HCT116 (cell line): ENCODE results near the gene S100A3. TPM values are rescaled to one million over a fixed set of nuclear protein-coding genes. Genes with fewer than 3 reads are reported as not detected.

Source experiments
- ATAC-seq: fragments of 200-7000 bp; cut with Tn5 transposase; 2 replicates; pipeline ENCODE4 v1.9.1; 2020; ENCODE audit warnings: mild to moderate bottlenecking, moderate library complexity
- BruUV-seq: library from RNA; stranded (reverse); fragments of 400-500 nt; replicated peaks from 2 replicates; lab custom pipeline; 2021; lab: Mats Ljungman, UMichigan
- CTCF ChIA-PET: fragments of 300-600 bp; sonication (Branson Sonifier 250); formaldehyde crosslinking; loops from one replicate; lab custom pipeline; 2021; ENCODE audit warnings: antibody characterized with exemption; lab: Charles Lee
- POLR2A ChIA-PET: fragments of 300-600, 350-600 bp; sonication (Branson Sonifier 250); formaldehyde crosslinking; loops from one replicate; lab custom pipeline; 2021; ENCODE audit warnings: antibody characterized with exemption; lab: Charles Lee
- RAD21 ChIA-PET, 2 experiments: fragments of 300-600 bp; sonication (Branson Sonifier 250); formaldehyde crosslinking; loops; one replicate each; lab custom pipeline; 2023; ENCODE audit warnings: low total read pairs in 2 of 2; ENCODE audit not compliant: uncharacterized antibody in 2 of 2, unreplicated experiment in 2 of 2, low non-redundant PET in 1 of 2; lab: Charles Lee
- DNase-seq: peaks from one replicate; pipeline ENCODE4 v3.0.0-alpha.2; 2010; ENCODE audit warnings: low read depth, low spot score
- H2AFZ ChIP-seq: fragments of 200-600 bp; shearing (Covaris generic), sonication (generic); 2 replicates; pipeline ENCODE4 v1.6.1; 2017; ENCODE audit warnings: low read depth, mixed run types, mixed read lengths, antibody characterized with exemption, low read length; ENCODE audit not compliant: poor library complexity, severe bottlenecking
- H3K27ac ChIP-seq: 2 replicates; pipeline ENCODE4 v1.5.1; 2012; ENCODE audit warnings: low read depth, low read length
- H3K27me3 ChIP-seq: fragments of 200-600 bp; sonication (generic); 2 replicates; pipeline ENCODE4 v1.6.1; 2016; ENCODE audit warnings: mixed run types, low read length, mixed read lengths; ENCODE audit not compliant: insufficient read depth
- H3K36me3 ChIP-seq, 2 experiments: fragments of 200-500 bp in 1 of 2; fragments of 200-600 bp in 1 of 2; sonication (Bioruptor generic) in 1 of 2; sonication (generic) in 1 of 2; 2 replicates each; pipeline versions ENCODE4 v1.5.1 to v1.6.1; 2014 to 2016; ENCODE audit warnings: low read length in 2 of 2, inconsistent platforms in 1 of 2, mixed read lengths in 1 of 2, mixed run types in 1 of 2; ENCODE audit not compliant: insufficient read depth in 2 of 2, control insufficient read depth in 1 of 2
- H3K4me1 ChIP-seq, 2 experiments: fragments of 200-600 bp in 1 of 2; sonication (generic) in 1 of 2; 2 replicates each; pipeline versions ENCODE4 v1.5.1 to v1.6.1; 2012 to 2017; ENCODE audit warnings: low read length in 2 of 2, inconsistent platforms in 1 of 2, mild to moderate bottlenecking in 1 of 2, mixed read lengths in 1 of 2, mixed run types in 1 of 2, moderate library complexity in 1 of 2; ENCODE audit not compliant: insufficient read depth in 2 of 2, control insufficient read depth in 1 of 2
- H3K4me2 ChIP-seq: fragments of 200-600 bp; sonication (generic); 2 replicates; pipeline ENCODE4 v1.6.1; 2017; ENCODE audit warnings: mixed run types, low read length, mixed read lengths
- H3K4me3 ChIP-seq, 2 experiments: fragments of 200-600 bp in 1 of 2; sonication (generic) in 1 of 2; replicated peaks in 1 of 2; 2 replicates each; pipeline ENCODE4 v1.5.1; 2011 to 2016; ENCODE audit warnings: low read length in 2 of 2, control low read depth in 1 of 2, low read depth in 1 of 2, mild to moderate bottlenecking in 1 of 2, mixed read lengths in 1 of 2, mixed run types in 1 of 2
- H3K79me2 ChIP-seq: fragments of 200-600 bp; sonication (generic); 2 replicates; pipeline ENCODE4 v1.6.1; 2017; ENCODE audit warnings: mild to moderate bottlenecking, mixed run types, low read length, moderate library complexity, mixed read lengths; ENCODE audit not compliant: insufficient read depth
- H3K9ac ChIP-seq: fragments of 200-600 bp; sonication (generic); 2 replicates; pipeline ENCODE4 v1.6.1; 2016; ENCODE audit warnings: low read length, mixed read lengths
- H3K9me2 ChIP-seq: fragments of 200-600 bp; sonication (generic), shearing (Covaris generic); 2 replicates; pipeline ENCODE4 v1.6.1; 2017; ENCODE audit warnings: mixed run types, mild to moderate bottlenecking, moderate library complexity; ENCODE audit not compliant: insufficient read depth
- H3K9me3 ChIP-seq, 2 experiments: fragments of 200-500 bp in 1 of 2; fragments of 200-600 bp in 1 of 2; sonication (Bioruptor generic) in 1 of 2; sonication (generic) in 1 of 2; 2 replicates each; pipeline ENCODE4 v1.6.1; 2014 to 2017; ENCODE audit warnings: low read length in 2 of 2, mixed read lengths in 2 of 2, inconsistent platforms in 1 of 2, low read depth in 1 of 2, mild to moderate bottlenecking in 1 of 2, mixed run types in 1 of 2, moderate library complexity in 1 of 2; ENCODE audit not compliant: control insufficient read depth in 1 of 2, insufficient read depth in 1 of 2
- H4K20me1 ChIP-seq: fragments of 200-600 bp; sonication (generic), shearing (Covaris generic); 2 replicates; pipeline ENCODE4 v1.6.1; 2017; ENCODE audit warnings: mixed run types, mild to moderate bottlenecking, moderate library complexity; ENCODE audit not compliant: insufficient read depth
- EZH2 ChIP-seq: fragments of 200-600 bp; sonication (generic); IDR thresholded peaks from 2 replicates; pipeline ENCODE4 v1.6.1; 2017; ENCODE audit warnings: antibody characterized with exemption, mixed run types
- POLR2A ChIP-seq: IDR thresholded peaks from 2 replicates; pipeline ENCODE4 v1.7.0; 2011; ENCODE audit warnings: borderline replicate concordance; ENCODE audit not compliant: insufficient read depth, insufficient read length; ENCODE audit errors: extremely low read depth
- POLR2AphosphoS5 ChIP-seq: IDR thresholded peaks from 2 replicates; pipeline ENCODE4 v1.6.1; 2011; ENCODE audit warnings: mild to moderate bottlenecking, low read depth, low read length, moderate library complexity
- SIN3A ChIP-seq: IDR thresholded peaks from 2 replicates; pipeline ENCODE4 v1.6.1; 2012; ENCODE audit warnings: low read depth
- SP1 ChIP-seq: IDR thresholded peaks from 2 replicates; pipeline ENCODE4 v1.6.1; 2012; ENCODE audit warnings: low read depth
- SRF ChIP-seq: IDR thresholded peaks from 2 replicates; pipeline ENCODE4 v1.6.1; 2012; ENCODE audit warnings: low read depth
- YY1 ChIP-seq: IDR thresholded peaks from 2 replicates; pipeline ENCODE4 v1.6.1; 2011; ENCODE audit warnings: low read length, low read depth, moderate library complexity, mild to moderate bottlenecking; ENCODE audit not compliant: insufficient replicate concordance; ENCODE audit errors: extremely low read depth
- ZFX ChIP-seq: fragments of 450-650 bp; IDR thresholded peaks from 2 replicates; pipeline ENCODE4 v1.6.1; 2017
- ZNF274 ChIP-seq: fragments of 200-500 bp; sonication (Bioruptor generic); IDR thresholded peaks from 2 replicates; pipeline ENCODE4 v1.6.1; 2014; ENCODE audit warnings: mild to moderate bottlenecking, low read depth, low read length, inconsistent platforms
- intact Hi-C: fragments of 100-400 bp; cut with micrococcal nuclease; formaldehyde crosslinking; loops from 2 replicates; pipeline ENCODE4 v1.10.0; 2022
- total RNA-seq: library from RNA; stranded (reverse); gene quantifications from one replicate; pipeline ENCODE4 v1.2.1, GENCODE V29; 2021; ENCODE audit not compliant: unreplicated experiment
- TF ChIP-seq, protein P1 (sequence below): IDR thresholded peaks from 2 replicates; pipeline ENCODE4 v1.6.1; 2012
- TF ChIP-seq, protein P2 (sequence below): IDR thresholded peaks from 2 replicates; pipeline ENCODE4 v1.6.1; 2012; ENCODE audit warnings: low read depth
- TF ChIP-seq, protein P3 (sequence below): IDR thresholded peaks from 2 replicates; pipeline ENCODE4 v1.6.1; 2012
- TF ChIP-seq, protein P4 (sequence below), 3 experiments: fragments of 200-600 bp in 1 of 3; sonication (generic) in 1 of 3; IDR thresholded peaks in 2 of 3; conservative IDR thresholded peaks in 1 of 3; 2 replicates each; pipeline ENCODE4 v1.5.1; 2012 to 2017; ENCODE audit warnings: low read depth in 2 of 3, low read length in 2 of 3, antibody characterized with exemption in 1 of 3, borderline replicate concordance in 1 of 3, control low read depth in 1 of 3, mild to moderate bottlenecking in 1 of 3, mixed read lengths in 1 of 3, mixed run types in 1 of 3, moderate library complexity in 1 of 3; ENCODE audit not compliant: insufficient read depth in 1 of 3
- TF ChIP-seq, protein P5 (sequence below): IDR thresholded peaks from 2 replicates; pipeline ENCODE4 v1.6.1; 2011; ENCODE audit warnings: mild to moderate bottlenecking, low read length, moderate library complexity; ENCODE audit not compliant: insufficient replicate concordance; ENCODE audit errors: extremely low read depth

Gene S100A3
- total RNA-seq, 1 experiment from 2014 or later = 4.2 TPM

DNA sequence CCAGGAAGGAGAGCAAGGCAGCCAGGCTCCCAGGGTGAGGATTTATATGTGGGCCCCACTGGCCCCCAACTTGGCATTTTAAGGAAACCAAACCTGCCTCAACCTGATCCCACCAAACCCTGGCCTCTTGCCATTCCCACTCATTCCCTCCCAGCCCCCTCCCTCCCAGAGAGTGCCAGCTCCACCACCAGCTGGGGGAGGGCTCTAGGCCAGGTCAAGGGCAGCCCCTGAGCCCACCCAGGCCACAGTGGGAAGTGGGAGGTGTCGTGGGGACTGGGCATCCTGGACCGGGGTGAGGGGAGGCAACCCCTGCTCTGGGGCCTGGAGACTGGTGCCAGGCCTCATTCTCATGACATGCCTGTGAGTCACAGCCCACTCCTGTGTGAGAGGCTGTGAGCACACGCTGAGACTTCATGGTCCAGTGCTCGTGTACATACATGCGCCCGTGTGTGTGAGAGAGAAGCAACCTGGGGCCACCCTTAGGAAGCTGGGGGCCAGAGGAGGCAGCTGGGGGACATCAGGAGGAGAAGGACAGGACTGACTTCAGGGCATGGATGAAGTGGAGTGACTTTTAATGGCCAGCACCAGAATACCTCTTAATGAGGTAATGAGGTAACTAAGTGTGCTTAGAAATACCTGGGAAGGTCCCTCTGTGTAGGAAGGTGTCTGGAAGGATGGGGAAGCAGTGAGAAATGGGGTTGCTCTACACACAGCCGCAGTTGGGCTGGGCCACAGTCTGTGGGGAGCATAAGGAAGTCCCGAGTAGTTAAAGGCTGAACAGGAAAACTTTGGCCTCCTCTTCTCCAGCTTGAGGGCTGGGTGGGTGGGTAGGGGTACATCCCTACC, 16.7 kb upstream of the S100A3 start, which contains the start of gene S100A2:
S100A2 (minus strand) TSS at position 316 of the 846 bp plus-strand sequence. CDS start 1,967 bp downstream, outside the sequence.
- Histone ChIP-seq H3K9me2 (no peaks in the 10 kb centered on the region), H3K36me3 (no peaks in the 10 kb centered on the region), H3K27me3 (no peaks in the 10 kb centered on the region), H3K4me1 (peaks cover 63 to 84% of the 10 kb centered on the region in 2 experiments), H3K9ac (peak within 1 kb of the TSS; percentile 80), H3K4me3 (peak within 1 kb of the TSS; percentile 23 to 41), H3K9me3 (no peaks in the 10 kb centered on the region), H4K20me1 (no peaks in the 10 kb centered on the region), H3K4me2 (peak within 1 kb of the TSS; percentile 77), H3K79me2 (no peaks in the 10 kb centered on the region), H3K27ac (peak within 1 kb of the TSS; percentile 100), H2AFZ (no peak within 1 kb of the TSS)
- ChIA-PET CTCF (interaction anchor here (0.7 to 1.9 kb wide), 10 partner anchors 27 to 213 kb away, joined by 3 to 12 read pairs (median 6); partner anchors contain the start of genes S100A13, S100A5 and S100A6), POLR2A (interaction anchor here (0.5 to 4.6 kb wide), 27 partner anchors 8 to 162 kb away, joined by 3 to 114 read pairs (median 4); partner anchors contain the start of genes CHTOP, S100A13, S100A14 and S100A16), RAD21 (interaction anchor here (0.9 to 1.7 kb wide), 7 partner anchors 20 to 55 kb away, joined by 3 to 7 read pairs (median 4); partner anchors contain the start of genes S100A6 (in 2 of the 2) and S100A4 (in 1 of the 2))
- BruUV-seq = no TSS peak
- intact Hi-C loops = loop anchor here (1.0 kb wide), 2 partner anchors 16 to 29 kb away; partner anchors contain the start of gene S100A3
- ATAC-seq (peak; percentile 57), DNase-seq (peak; percentile 92)
- TF ChIP-seq POLR2AphosphoS5 = peak; percentile 51
- no peak for TF ChIP-seq ZNF274
- no peak for TF ChIP-seq POLR2A
- TF ChIP-seq, protein P1, sequence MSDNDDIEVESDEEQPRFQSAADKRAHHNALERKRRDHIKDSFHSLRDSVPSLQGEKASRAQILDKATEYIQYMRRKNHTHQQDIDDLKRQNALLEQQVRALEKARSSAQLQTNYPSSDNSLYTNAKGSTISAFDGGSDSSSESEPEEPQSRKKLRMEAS = no peak
- peak; percentile 26 for TF ChIP-seq YY1
- peak; percentile 44 for TF ChIP-seq ZFX
- TF ChIP-seq, protein P2, sequence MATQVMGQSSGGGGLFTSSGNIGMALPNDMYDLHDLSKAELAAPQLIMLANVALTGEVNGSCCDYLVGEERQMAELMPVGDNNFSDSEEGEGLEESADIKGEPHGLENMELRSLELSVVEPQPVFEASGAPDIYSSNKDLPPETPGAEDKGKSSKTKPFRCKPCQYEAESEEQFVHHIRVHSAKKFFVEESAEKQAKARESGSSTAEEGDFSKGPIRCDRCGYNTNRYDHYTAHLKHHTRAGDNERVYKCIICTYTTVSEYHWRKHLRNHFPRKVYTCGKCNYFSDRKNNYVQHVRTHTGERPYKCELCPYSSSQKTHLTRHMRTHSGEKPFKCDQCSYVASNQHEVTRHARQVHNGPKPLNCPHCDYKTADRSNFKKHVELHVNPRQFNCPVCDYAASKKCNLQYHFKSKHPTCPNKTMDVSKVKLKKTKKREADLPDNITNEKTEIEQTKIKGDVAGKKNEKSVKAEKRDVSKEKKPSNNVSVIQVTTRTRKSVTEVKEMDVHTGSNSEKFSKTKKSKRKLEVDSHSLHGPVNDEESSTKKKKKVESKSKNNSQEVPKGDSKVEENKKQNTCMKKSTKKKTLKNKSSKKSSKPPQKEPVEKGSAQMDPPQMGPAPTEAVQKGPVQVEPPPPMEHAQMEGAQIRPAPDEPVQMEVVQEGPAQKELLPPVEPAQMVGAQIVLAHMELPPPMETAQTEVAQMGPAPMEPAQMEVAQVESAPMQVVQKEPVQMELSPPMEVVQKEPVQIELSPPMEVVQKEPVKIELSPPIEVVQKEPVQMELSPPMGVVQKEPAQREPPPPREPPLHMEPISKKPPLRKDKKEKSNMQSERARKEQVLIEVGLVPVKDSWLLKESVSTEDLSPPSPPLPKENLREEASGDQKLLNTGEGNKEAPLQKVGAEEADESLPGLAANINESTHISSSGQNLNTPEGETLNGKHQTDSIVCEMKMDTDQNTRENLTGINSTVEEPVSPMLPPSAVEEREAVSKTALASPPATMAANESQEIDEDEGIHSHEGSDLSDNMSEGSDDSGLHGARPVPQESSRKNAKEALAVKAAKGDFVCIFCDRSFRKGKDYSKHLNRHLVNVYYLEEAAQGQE = no peak
- TF ChIP-seq SIN3A = no peak
- no peak for TF ChIP-seq SRF
- TF ChIP-seq SP1 = no peak
- TF ChIP-seq, protein P3, sequence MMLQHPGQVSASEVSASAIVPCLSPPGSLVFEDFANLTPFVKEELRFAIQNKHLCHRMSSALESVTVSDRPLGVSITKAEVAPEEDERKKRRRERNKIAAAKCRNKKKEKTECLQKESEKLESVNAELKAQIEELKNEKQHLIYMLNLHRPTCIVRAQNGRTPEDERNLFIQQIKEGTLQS = no peak
- TF ChIP-seq EZH2 = no peak
- TF ChIP-seq, protein P4, sequence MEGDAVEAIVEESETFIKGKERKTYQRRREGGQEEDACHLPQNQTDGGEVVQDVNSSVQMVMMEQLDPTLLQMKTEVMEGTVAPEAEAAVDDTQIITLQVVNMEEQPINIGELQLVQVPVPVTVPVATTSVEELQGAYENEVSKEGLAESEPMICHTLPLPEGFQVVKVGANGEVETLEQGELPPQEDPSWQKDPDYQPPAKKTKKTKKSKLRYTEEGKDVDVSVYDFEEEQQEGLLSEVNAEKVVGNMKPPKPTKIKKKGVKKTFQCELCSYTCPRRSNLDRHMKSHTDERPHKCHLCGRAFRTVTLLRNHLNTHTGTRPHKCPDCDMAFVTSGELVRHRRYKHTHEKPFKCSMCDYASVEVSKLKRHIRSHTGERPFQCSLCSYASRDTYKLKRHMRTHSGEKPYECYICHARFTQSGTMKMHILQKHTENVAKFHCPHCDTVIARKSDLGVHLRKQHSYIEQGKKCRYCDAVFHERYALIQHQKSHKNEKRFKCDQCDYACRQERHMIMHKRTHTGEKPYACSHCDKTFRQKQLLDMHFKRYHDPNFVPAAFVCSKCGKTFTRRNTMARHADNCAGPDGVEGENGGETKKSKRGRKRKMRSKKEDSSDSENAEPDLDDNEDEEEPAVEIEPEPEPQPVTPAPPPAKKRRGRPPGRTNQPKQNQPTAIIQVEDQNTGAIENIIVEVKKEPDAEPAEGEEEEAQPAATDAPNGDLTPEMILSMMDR (IDR thresholded peaks at IDR 0.05 in 2 of 3, conservative IDR thresholded peaks at IDR 0.05 in 1 of 3; ENCODE audit: borderline replicate concordance in 1 of 3, insufficient read depth in 1 of 3, low read depth in 2 of 3, low read length in 2 of 3) = no peak
- TF ChIP-seq, protein P5, sequence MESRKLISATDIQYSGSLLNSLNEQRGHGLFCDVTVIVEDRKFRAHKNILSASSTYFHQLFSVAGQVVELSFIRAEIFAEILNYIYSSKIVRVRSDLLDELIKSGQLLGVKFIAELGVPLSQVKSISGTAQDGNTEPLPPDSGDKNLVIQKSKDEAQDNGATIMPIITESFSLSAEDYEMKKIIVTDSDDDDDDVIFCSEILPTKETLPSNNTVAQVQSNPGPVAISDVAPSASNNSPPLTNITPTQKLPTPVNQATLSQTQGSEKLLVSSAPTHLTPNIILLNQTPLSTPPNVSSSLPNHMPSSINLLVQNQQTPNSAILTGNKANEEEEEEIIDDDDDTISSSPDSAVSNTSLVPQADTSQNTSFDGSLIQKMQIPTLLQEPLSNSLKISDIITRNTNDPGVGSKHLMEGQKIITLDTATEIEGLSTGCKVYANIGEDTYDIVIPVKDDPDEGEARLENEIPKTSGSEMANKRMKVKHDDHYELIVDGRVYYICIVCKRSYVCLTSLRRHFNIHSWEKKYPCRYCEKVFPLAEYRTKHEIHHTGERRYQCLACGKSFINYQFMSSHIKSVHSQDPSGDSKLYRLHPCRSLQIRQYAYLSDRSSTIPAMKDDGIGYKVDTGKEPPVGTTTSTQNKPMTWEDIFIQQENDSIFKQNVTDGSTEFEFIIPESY = peak; percentile 63
